GM18526 (cell line): Measurements from ENCODE around the gene PARK7.

Experiments
- POLR2A ChIP-seq: IDR thresholded peaks from 3 replicates; pipeline ENCODE4 v1.6.1; 2011; ENCODE audit not compliant: insufficient read length; ENCODE audit errors: extremely low read depth

Gene PARK7

GRCh38 chr1:7993593-7994479 is 32.3 kb downstream of the PARK7 start:
- no peak for TF ChIP-seq POLR2A

DNA sequence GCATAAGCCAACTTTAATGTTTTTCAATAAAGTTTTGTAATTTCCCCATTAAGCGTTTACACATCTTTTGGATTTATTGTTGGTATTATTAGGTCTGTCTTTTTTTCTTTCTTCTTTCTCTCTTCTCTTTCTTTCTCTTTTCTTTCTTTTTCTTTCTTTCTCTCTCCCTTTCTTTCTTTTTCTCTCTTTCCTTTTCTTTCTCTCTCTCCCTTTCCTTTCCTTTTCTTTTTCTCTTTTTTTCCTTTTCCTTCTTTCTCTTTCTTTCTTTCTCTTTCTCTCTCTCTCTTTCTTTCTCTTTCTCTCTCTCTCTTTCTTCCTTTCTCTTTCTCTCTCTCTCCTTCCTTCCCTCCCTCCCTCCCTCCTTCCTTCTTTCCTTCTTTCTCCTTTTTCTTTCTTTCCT is 33.3 kb downstream of the PARK7 start:
- TF ChIP-seq POLR2A: no peak

- TF ChIP-seq POLR2A: no peak
These were observed 33.9 kb downstream of the PARK7 start for GRCh38 chr1:7995437-7995836.

DNA sequence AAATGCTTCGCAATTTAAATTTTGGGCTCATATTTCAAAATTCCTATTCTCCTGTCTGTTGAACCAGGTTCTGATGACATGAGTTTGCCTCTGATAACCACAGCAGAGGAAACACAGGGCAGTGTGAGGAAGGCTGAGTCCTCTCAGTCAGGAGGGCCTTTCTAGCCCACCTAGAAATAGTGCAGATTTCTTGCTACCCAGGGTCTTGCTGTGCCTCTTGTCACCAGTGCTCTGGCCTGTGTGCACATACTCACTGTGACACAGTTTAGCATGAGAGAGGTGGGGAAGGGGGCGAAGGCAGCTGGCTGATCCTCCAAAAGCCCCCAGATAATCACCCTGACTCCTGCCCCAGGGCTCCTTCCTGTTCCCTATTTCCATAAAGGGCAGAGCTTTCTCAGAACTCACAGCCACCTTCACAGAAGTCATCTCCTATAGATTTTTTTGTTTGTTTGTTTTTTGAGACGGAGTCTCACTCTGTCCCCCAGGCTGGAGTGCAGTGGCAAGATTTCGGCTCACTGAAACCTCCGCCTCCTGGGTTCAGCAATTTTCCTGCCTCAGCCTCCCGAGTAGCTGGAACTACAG is 40.9 kb downstream of the PARK7 start:
- TF ChIP-seq POLR2A: no peak

- TF ChIP-seq POLR2A: no peak
These were observed 41.4 kb downstream of the PARK7 start for GRCh38 chr1:8002921-8003320.

GRCh38 chr1:8003438-8004112 is 42.1 kb downstream of the PARK7 start:
- TF ChIP-seq POLR2A: no peak

DNA sequence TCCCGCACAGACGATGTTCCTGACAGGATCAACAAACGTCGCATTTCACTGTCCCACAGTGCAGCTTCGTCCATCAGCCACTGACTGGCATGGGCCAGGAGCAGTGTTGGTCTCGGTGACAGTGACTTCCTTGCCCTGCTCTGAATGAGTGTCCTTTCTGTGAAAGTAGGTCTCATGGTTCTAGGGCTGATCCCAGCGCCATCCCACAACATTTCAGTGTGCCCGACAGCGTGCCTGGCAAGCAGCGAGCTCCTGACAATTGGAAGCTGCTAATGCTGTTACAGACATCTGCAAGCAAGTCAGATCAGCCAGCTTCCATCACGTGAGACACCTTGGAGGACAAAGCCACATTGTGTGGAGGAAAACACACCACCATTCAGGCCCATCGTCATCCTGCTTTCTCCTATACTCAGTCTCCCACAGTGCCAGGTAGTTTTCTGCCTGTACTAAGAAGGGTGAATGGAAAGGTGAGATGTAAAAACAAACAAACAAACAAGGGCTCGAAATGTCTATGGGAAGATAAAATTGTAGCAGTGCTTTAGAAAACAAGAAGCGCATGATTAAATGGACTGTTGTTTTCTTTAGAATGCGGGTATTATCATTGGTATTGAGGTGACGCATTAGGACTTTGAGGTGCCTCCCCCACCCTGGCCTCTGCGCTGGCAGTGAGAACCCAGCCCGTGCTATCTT is 42.7 kb downstream of the PARK7 start:
- TF ChIP-seq POLR2A: no peak

DNA sequence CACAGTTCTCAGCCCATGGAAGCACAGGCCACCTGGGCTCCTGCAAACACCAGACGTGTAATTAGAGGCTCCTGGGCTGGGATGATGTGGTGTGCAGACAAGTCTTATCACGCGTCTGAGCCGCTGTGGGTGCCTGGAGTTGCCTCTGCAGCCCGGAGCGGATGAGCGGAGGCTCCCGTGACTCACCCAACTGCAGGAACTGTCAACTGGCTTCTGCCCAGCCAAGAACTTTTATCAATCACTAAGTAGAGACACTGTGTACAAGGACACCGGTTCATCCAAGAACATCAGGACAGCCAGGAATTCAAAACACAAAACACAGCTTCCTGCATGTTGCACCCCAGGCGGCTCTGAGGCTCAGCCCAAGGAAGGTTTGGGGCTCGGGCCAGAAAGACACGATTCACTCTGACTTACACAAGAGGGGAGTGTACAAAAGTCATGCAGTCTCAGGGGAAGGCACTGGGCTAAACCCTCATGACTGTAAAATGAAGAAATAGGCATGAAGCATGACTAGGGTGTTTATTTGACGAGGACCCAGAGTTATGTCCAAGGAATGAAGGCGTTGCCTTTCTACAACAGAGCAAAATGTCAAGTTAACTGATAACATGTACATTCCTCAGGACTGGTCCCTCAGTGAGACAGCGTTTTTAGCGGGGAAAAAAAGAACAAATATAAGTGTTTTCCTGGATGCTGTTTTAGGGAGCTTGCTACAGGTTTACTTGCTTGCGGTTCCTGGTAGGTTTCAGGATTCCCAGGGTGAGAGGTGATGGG is 43.5 kb downstream of the PARK7 start:
- no peak for TF ChIP-seq POLR2A

GRCh38 chr1:8006037-8006963 is 44.8 kb downstream of the PARK7 start:
- TF ChIP-seq POLR2A: no peak

DNA sequence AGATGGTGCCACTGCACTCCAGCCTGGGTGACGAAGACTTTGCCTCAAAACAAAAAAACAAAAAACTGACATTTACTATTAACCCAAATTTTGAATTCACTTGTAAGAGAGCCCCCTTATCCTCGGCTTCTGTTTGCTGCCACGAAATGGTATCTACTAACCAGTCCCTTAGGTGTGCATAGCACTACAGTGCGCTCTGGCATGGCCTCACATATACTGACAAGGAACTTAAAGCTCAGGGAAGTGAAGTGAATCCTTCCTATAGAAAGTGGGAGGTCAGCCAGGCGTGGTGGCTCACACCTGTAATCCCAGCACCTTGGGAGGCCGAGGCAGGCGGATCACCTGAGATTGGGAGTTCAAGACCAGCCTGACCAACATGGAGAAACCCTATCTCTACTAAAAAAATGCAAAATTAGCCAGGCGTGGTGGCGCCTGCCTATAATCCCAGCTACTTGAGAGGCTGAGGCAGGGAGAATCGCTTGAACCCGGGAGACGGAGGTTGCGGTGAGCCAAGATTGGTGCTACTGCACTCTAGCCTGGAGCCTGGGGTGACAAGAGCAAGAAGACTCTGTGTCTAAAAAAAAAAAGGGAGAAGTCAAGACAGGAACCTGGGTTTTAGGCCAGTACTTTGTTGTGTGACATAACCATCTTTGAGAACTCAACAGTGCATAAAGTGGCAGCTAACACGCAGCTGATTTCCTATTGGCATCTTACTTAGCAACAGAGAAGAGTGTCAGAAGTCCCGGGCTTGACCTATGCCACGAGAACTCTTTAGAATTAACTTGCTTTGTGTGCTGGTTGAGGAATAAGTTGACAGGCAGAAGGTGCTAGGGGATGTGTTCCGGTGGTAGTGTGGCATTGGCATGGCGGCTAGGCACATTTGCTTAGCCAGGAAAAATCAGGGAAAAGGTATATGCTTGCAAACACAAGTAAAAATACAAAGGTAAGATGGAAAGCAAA is 47.8 kb downstream of the PARK7 start:
- TF ChIP-seq POLR2A: no peak

GRCh38 chr1:8010080-8010664 is 48.7 kb downstream of the PARK7 start:
- TF ChIP-seq POLR2A: no peak

DNA sequence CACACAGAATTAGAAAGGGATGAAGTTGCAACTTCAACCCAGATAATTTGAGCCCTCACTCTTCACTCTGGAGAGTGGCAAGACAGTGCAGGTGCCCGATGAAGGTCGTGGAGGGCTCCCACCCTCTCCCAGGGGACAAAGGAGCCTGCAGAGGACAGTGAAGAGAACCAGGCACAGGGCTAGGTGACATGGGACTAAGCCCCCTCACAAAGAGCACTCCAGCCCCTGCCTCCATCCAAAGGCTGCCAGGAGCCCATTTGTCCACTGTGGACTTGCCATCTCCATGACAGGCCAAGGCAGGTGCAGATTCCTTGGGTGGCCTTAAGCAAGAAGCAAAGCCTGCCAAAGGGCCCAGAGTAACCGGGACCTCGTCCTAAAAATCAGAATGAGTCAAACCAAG is 49.5 kb downstream of the PARK7 start:
- TF ChIP-seq POLR2A: no peak
